ENCODE results near the gene FAM107B. TPM values are rescaled to one million over a fixed set of nuclear protein-coding genes. Genes with fewer than 3 reads are reported as not detected.

FAM107B gene
- total and polyA plus RNA-seq, 2 of the 13 experiments (the other 11 are each of a cell fraction or from before 2014, with no cell fraction given), result 15.7 to 24.8 TPM

GRCh38 chr10:14550471-14550981 is 224.2 kb downstream of the FAM107B start (continued):
- TF ChIP-seq FOXP1 (IDR thresholded peaks at IDR 0.05) (no peak), FOXP1 (CRISPR knock-in tag; IDR thresholded peaks at IDR 0.05) (peak; percentile 31; the same call in 1 of the 2 replicates), ZNF292 (CRISPR knock-in tag; IDR thresholded peaks at IDR 0.05; ENCODE audit: borderline replicate concordance, low read depth) (peak; percentile 30; the same call in 1 of the 2 replicates), MATR3 (CRISPR knock-in tag; IDR thresholded peaks at IDR 0.05) (no peak), ZNF7 (CRISPR knock-in tag; IDR thresholded peaks at IDR 0.05) (no peak), RNF219 (CRISPR knock-in tag; IDR thresholded peaks at IDR 0.05) (no peak), ZNF142 (CRISPR knock-in tag; IDR thresholded peaks at IDR 0.05) (no peak), ZSCAN5A (CRISPR knock-in tag; IDR thresholded peaks at IDR 0.05; ENCODE audit: borderline replicate concordance) (no peak), ZGPAT (CRISPR knock-in tag; IDR thresholded peaks at IDR 0.05) (peak; percentile 40; the same call in 1 of the 2 replicates), RXRA (CRISPR knock-in tag; IDR thresholded peaks at IDR 0.05) (no peak; the same call in 1 of the 2 replicates), TBX2 (CRISPR knock-in tag; IDR thresholded peaks at IDR 0.05; ENCODE audit: borderline replicate concordance) (peak; percentile 66; the same call in 1 of the 2 replicates), MYC (CRISPR knock-in tag; IDR thresholded peaks at IDR 0.05; ENCODE audit: borderline replicate concordance) (no peak), ZFX (CRISPR knock-in tag; IDR thresholded peaks at IDR 0.05; ENCODE audit: low read depth) (no peak), ZNF362 (CRISPR knock-in tag; IDR thresholded peaks at IDR 0.05; ENCODE audit: borderline replicate concordance) (peak; percentile 79), MED8 (CRISPR knock-in tag; IDR thresholded peaks at IDR 0.05; ENCODE audit: insufficient replicate concordance) (no peak), CENPBD1 (CRISPR knock-in tag; IDR thresholded peaks at IDR 0.05; ENCODE audit: borderline replicate concordance, low read depth) (no peak), SOX6 (IDR thresholded peaks at IDR 0.05) (no peak), SOX6 (CRISPR knock-in tag; IDR thresholded peaks at IDR 0.05) (peak; percentile 83)
